ENCODE results near the gene KLK1. TPM values are rescaled to one million over a fixed set of nuclear protein-coding genes. Genes with fewer than 3 reads are reported as not detected.
"Not testable (repeated sequence)": the region's sequence is repeated elsewhere in the genome, so short reads cannot be mapped to it uniquely, and the experiment has no call there.

The KLK1 gene
- total RNA-seq, 2 donors from 2014 or later = 104 to 130 TPM

GRCh38 chr19:50785329-50785728 is 38.3 kb downstream of the KLK1 start:
- Histone ChIP-seq H3K9ac (ENCODE audit: low read depth in 2 of 2, low read length in 2 of 2) (no peak overlapping the region), H3K4me3 (no peak overlapping the region), H3K4me1 (no peaks in the 10 kb centered on the region), H3K9me3 (no peaks in the 10 kb centered on the region), H3K36me3 (no peaks in the 10 kb centered on the region), H3K27ac (no peak overlapping the region), H3K27me3 (peaks cover 5% of the 10 kb centered on the region)
- DNase-seq = no peak
- intact Hi-C loops (cut with DNase I) = no loop called here
- no peak for TF ChIP-seq CTCF (IDR thresholded peaks at IDR 0.05)

DNA sequence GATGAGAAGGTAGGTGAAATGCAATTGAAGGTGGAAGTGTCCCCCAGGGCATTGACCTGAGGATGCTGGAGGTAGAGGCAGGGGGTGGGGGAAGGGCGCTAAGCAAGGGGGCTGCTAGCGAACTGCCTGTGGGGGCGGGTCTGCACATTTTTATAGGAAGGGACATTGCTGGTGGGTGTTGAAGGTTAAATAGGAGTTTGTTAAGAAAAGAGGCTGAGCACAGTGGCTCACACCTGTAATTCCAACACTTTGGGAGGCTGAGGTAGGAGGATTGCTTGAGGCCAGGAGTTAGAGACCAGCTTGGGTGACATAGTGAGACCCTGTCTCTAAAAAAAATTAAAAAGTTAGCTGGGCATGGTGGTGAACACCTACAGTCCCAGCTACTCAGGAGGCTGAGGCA is 38.9 kb downstream of the KLK1 start:
- TF ChIP-seq CTCF (IDR thresholded peaks at IDR 0.05) = no peak
- Histone ChIP-seq H3K27me3 (peaks cover 5% of the 10 kb centered on the region), H3K4me1 (no peaks in the 10 kb centered on the region), H3K9ac (ENCODE audit: low read depth in 2 of 2, low read length in 2 of 2) (no peak overlapping the region), H3K27ac (no peak overlapping the region), H3K4me3 (no peak overlapping the region), H3K36me3 (no peaks in the 10 kb centered on the region), H3K9me3 (no peaks in the 10 kb centered on the region)
- intact Hi-C loops (cut with DNase I) = loop anchor here (5.0 kb wide), 3 partner anchors 77 to 417 kb away; partner anchors contain the start of gene NAPSA
- no peak for DNase-seq

DNA sequence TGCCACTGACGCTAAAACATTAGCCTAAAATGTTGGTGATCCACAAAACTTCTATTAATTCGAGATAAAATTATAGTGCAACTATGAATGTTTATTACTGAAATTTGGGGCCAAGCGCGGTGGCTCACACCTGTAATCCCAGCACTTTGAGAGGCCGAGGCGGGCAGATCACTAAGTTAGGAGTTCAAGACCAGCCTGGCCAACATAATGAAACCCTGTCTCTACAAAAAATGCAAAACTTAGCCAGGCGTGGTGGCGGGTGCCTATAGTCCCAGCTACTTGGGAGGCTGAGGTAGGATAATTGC is 39.8 kb downstream of the KLK1 start:
- not testable (repeated sequence) for H3K4me3 ChIP-seq; H3K9me3 ChIP-seq; H3K27me3 ChIP-seq; DNase-seq; H3K4me1 ChIP-seq; H3K27ac ChIP-seq; H3K36me3 ChIP-seq; H3K9ac ChIP-seq (ENCODE audit: low read depth in 2 of 2, low read length in 2 of 2)
- intact Hi-C loops (cut with DNase I) = loop anchor here (5.0 kb wide), 3 partner anchors 76 to 416 kb away; partner anchors contain the start of gene NAPSA

DNA sequence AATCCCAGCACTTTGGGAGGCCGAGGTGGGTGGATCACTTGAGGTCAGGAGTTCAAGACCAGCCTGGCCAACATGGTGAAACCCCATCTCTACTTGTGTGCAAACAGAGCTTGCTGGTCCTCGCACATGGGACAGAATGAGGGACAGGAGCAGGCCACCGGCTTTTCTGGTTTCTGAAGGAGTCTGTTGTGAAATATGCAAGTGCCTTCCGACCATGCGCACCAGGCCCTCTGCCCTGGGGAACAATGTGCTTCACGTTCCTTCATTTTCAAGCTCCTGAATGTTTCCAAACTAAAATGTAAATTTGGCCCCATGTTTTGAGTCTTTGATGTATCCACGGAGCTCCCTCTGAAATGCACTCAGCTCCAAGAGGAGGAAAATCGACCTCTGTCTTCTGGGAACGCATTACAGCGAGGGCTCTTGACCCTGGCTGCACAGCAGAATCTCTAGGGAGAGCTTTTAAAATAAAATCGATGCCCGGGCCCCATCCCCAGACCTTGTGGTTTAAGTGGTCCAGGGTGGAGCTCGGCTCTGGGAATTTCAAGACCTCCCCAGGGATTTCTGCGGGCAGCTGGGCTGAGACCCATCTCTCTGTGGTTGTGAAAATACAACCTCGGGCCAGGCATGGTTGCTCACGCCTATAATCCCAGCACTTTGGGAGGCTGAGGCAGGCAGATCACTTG is 42.7 kb downstream of the KLK1 start:
- no peak overlapping the region for H3K9ac ChIP-seq (ENCODE audit: low read depth in 2 of 2, low read length in 2 of 2)
- H3K9me3 ChIP-seq = no peaks in the 10 kb centered on the region
- H3K4me3 ChIP-seq = no peak overlapping the region
- no peak for TF ChIP-seq CTCF (IDR thresholded peaks at IDR 0.05)
- H3K27ac ChIP-seq = no peak overlapping the region
- DNase-seq = no peak
- no peaks in the 10 kb centered on the region for H3K36me3 ChIP-seq
- H3K27me3 ChIP-seq = peaks cover 13% of the 10 kb centered on the region
- intact Hi-C loops (cut with DNase I) = loop anchor here (5.0 kb wide), 3 partner anchors 74 to 414 kb away; partner anchors contain the start of gene NAPSA
- H3K4me1 ChIP-seq = no peaks in the 10 kb centered on the region

- Histone ChIP-seq H3K4me1 (no peaks in the 10 kb centered on the region), H3K9me3 (no peaks in the 10 kb centered on the region), H3K36me3 (no peaks in the 10 kb centered on the region), H3K9ac (ENCODE audit: low read depth in 2 of 2, low read length in 2 of 2) (no peak overlapping the region), H3K4me3 (no peak overlapping the region), H3K27me3 (peaks cover 13% of the 10 kb centered on the region), H3K27ac (no peak overlapping the region)
- no peak for DNase-seq
- intact Hi-C loops (cut with DNase I) = loop anchor here (5.0 kb wide), 3 partner anchors 72 to 412 kb away; partner anchors contain the start of gene NAPSA
- no peak for TF ChIP-seq CTCF (IDR thresholded peaks at IDR 0.05)
Observed at GRCh38 chr19:50779504-50780457, 43.8 kb downstream of the KLK1 start.

Data from colonic mucosa (tissue), 4 donors.